Left renal cortex interstitium (tissue), 4 donors: ENCODE results near the gene ANKRD11. TPM values are rescaled to one million over a fixed set of nuclear protein-coding genes. Genes with fewer than 3 reads are reported as not detected.
"Not testable (repeated sequence)": the region's sequence is repeated elsewhere in the genome, so short reads cannot be mapped to it uniquely, and the experiment has no call there.

Source experiments
- DNase-seq, 4 donors: peaks; one replicate each; pipeline ENCODE4 v3.0.0-alpha.2; 2013; ENCODE audit warnings: low read depth in 4 of 4, low spot score in 2 of 4, missing footprints in 1 of 4
- polyA plus RNA-seq, 4 donors: library from polyadenylated mRNA; unstranded; fragments of 120-200 nt; gene quantifications; one replicate each; pipeline ENCODE4 v1.2.1, GENCODE V29; 2013; ENCODE audit not compliant: insufficient read length in 4 of 4

ANKRD11 gene
- polyA plus RNA-seq, 4 donors, result 80.8 to 129 (median 102) TPM

- no peak for DNase-seq
These were observed 154.4 kb downstream of the ANKRD11 start for GRCh38 chr16:89335803-89336485.

GRCh38 chr16:89334988-89335802, 155.2 kb downstream of the ANKRD11 start:
- DNase-seq, result no peak

- DNase-seq, result no peak
These were observed 155.9 kb downstream of the ANKRD11 start for GRCh38 chr16:89334461-89334860.

- no peak for DNase-seq
These were observed 156.3 kb downstream of the ANKRD11 start for GRCh38 chr16:89334050-89334449.

DNA sequence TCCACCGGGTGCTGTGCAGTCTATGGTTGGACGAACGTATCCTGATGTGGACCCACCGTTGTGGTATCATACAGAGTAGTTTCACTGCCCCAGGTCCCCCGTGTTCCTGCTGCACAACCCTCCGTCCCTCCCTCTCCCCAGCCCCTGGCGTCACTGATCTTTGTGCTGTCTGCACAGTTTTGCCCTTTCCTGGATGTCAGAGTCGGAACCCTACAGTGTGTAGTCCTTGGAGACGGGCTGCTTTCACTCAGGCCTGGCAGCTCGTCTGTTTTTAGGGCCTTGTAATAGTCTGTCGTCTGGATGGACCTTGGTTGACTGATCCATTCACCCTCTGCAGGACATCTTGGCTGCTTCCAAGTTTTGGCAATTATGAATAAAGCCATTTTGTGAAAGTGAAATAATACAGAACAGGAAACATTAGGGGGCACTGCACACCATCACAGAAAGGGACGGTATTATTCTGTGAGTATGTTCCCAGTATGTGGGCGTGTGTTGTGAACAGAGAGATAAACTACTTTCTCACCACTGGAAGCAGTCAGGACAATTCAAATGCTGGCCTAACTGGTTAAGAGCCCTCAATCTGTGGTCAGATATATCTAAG, 156.9 kb downstream of the ANKRD11 start:
- peak in 1 of 4 donors; percentile 68 for DNase-seq

DNA sequence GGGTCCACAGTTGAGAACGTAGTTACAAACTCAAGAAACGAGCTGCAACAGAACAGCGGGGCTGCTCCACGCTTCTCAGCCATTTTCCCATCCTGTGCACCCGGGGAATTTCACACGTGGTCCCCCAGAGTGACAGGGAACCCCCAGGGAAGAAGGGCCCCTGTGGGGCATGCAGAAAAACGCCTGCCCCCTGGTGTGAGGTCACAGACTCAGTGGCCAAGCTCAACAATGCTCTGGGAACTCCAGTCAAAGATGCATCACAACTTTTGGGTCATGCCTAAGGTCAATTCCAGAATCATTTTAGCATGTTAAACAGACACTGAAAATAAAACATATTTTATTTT, 157.5 kb downstream of the ANKRD11 start:
- no peak for DNase-seq

DNA sequence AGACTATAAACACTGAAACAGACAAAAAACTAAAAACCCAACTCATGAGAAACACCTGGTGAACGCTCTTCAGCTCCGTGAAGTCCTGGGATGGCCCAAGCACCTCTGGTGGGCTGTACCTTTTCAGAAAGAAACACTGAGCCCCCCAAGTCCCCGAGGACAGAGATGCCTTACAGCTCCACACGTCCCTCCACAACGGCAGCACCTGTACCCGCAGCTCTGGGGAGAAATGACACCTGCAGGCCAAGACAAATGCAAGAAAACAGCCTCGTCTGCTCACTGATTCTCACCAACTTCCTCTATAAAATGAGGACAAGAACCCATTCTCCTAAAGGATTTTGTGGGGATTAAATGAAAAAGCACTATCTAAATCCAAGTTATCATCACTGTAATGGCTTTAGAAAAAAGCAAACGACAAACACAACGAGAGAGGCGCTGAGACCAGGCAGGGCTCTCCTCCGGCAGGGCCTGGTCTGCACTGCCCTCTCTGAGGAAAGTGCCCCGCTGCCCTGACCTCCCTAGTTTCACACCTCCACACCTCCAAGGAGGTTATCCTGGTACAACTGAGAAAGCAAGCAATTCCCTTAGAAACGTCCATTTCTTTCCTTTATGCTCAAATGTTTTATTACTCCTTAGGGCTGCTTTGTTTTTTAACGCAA, 158.0 kb downstream of the ANKRD11 start:
- no peak for DNase-seq

- DNase-seq, result no peak
These were observed 158.8 kb downstream of the ANKRD11 start for GRCh38 chr16:89331371-89332109.

DNA sequence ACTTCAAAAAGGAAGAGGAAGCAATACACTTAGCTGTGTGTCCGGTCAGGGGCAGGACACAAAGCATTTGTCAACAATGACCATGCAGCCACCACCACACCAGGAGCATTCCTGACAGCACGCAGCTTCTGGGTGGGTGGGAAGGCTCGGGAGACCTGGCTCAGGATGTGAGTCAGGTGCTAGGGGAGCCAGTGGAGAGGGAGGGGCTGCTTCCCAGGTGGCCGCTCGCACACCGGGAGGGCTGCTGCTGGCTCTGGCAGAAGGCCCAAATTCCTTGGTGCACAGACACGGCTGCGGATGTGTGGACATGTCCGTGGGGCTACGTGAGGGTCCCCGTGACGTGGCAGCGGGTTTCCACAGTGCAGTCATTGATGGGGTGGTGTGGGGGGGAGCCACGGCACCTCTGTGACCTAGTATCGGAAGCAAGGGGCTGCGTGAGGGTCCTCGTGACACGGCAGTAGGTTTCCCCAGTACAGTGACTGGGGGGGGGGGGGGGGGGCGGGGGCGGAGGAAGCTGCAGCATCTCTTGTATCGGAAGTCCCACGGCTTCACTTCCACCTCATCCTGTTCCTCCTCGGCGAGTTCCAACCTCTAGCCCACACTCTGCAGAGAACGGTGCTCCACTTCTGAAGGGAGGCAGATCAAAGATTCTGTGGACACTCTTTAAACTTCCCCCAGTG, 160.0 kb downstream of the ANKRD11 start:
- no peak for DNase-seq

GRCh38 chr16:89329830-89330176, 160.6 kb downstream of the ANKRD11 start:
- DNase-seq, result not testable (repeated sequence)

- not testable (repeated sequence) for DNase-seq
These were observed 161.7 kb downstream of the ANKRD11 start for GRCh38 chr16:89328412-89329400.

- no peak for DNase-seq
These were observed 163.6 kb downstream of the ANKRD11 start for GRCh38 chr16:89326721-89327120.

DNA sequence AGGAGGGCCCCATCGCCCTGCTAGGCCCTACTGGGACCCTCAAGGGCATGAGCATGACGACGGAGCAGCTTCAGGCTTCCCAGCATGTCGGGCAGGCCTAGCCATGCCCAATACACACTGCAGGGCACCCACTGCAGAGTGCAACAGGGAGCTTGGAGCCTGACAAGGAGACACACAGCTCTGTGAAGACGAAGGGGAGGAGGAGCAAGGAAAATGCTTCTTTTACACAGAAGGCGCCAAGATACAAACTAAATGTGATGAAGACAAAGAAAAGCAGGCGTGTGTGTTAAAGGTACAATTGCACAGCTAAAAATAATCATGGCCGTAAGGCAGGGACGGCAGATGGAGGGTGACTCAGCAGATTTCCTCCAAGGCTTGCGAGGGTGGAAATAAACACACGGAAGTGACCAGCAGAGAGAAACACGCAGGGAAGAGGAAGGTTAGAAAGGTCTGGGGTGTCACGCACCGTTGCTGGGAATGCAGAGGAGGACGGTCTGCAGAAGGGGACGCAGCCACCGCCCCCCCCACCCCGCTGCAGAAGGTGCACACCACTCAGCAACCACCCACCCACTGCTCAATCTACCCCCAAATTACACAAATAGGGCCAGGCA, 164.4 kb downstream of the ANKRD11 start:
- no peak for DNase-seq

DNA sequence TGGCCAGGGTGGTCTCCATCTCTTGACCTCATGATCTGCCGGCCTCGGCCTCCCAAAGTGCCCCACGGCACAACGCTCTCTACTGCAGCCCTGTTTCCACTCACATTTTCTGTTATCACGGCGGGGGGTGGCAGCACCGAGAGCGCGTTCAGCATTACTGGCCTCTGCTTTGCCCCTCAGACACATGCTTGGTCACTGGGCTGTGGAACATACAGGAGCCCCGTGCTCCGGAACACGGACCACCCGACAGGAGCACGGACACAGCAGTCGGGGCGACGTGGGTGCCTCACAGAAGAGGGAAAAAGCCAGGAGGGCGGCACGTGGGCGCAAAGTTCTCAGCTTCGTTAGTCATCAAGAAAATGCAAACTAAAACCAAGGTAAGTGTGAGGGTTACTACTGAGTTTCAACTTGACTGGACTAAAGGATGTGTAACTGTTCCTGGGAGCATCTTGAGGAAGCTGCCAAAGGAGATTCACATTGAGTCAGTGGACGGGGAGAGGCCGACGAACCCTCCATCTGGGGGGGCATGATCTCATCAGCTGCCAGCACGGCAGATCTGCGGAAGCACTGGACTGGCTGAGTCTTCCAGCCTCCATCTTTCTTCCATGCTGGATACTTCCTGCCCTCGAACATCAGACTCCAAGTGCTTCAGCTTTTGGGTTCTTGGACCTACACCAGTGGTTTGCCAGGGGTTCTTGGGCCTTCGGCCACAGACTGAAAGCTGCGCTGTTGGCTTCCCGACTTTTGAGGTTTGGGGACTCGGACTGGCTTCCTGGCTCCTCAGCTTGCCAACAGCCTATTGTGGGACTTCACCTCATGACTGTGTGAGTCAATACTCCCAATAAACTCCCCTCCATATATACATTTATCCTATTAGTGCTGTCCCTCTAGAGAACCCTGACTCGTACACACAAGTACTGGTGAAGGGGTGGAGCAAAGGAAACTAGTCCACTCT, 166.0 kb downstream of the ANKRD11 start:
- DNase-seq, result no peak

DNA sequence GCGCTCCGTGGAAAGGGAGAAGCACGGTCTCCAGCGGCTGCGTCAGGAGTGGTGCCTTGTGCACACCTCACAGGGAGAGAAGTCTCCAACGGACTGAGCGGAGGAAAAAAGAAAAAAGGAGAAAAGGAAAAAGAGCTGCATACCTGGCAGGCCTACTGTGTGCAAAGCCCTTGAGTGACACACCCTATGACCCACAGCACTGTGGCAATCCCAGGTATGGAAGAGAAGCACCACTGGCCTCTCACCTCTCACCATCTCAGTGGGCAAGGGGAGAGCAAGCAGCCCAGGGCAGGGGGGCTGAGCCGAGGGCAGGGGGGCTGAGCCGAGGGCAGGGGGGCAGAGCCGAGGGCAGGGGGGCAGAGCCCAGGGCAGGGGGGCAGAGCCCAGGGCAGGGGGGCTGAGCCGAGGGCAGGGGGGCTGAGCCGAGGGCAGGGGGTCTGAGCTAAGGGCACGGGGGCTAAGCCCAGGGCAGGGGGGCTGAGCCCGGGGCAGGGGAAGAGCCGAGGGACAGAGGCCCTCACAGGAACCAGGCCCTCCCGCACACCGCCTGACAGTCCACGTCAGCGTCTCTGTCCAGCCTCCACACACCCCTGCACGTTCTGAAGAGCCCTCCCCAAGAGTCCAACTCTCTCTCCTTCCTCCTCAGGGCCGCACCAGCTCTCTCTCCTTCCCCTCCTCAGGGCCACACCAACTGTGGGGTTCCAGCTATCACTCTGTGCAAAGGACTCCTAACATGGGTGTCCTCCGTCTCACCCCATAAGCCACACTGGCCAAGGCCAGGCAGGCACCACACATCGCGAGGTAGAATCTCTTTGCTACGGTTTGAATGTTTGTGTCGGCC, 167.0 kb downstream of the ANKRD11 start:
- DNase-seq, result no peak

- DNase-seq, result no peak
These were observed 167.8 kb downstream of the ANKRD11 start for GRCh38 chr16:89322321-89323119.
